Epithelial cell of proximal tubule (primary cell): ENCODE data around the gene WDR90. TPM values are rescaled to one million over a fixed set of nuclear protein-coding genes. Genes with fewer than 3 reads are reported as not detected.

Experiments
- DNase-seq: peaks from one replicate; pipeline ENCODE4 v3.0.0-alpha.2; 2011; ENCODE audit warnings: low read depth
- H3K4me3 ChIP-seq: 2 replicates; pipeline ENCODE4 v1.5.1; 2011; ENCODE audit warnings: low read depth, mild to moderate bottlenecking, low read length
- total RNA-seq: library from RNA; depleted of rRNA; stranded (reverse); fragments of >200 nt; gene quantifications from 2 replicates; pipeline ENCODE4 v1.2.3, GENCODE V29; 2015
- TF ChIP-seq, protein P1 (sequence below): conservative IDR thresholded peaks from 2 replicates; pipeline ENCODE4 v1.5.1; 2012; ENCODE audit warnings: low read depth, mild to moderate bottlenecking, low read length

WDR90 gene
- total RNA-seq, 1 donor from 2014 or later: 45.6 TPM

DNA sequence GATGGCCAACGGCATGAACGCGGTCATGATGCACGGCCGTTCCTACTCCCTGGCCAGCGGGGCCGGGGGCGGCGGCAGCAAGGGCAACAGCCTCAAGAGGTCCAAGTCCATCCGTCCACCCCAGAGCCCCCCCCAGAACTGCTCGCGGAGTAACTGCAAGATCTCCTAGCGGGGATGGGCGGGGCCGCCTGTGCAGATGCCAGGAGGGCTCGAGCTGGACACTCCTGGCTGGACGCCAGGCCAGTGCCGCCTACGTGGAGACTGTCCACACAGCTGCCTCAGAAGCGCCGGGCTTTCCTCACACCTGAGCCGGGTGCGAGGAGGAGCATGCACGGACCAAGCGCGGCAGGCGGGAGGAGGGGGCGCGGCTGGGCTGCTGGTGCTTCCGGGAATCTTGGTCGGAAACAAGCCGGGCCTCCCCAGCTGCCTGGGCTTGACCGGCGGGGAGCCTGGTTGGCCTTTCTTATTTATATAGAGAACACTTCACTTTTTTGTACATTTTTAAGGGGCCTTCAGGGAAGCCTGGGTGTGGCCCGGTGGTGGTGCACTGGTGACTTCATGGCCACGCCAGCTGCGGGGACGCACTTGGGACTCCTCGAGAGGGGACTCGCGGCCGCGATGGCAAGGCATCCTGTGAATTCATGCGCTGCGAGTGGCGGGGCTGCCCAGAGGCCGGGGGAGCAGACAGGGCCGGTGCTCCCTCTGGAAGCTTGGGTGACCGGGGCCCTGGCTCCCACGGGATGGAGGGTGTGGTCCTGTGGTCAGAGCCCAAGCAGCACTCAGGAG is 21.5 kb upstream of the WDR90 start:
- no peak overlapping the region for H3K4me3 ChIP-seq
- TF ChIP-seq, protein P1, sequence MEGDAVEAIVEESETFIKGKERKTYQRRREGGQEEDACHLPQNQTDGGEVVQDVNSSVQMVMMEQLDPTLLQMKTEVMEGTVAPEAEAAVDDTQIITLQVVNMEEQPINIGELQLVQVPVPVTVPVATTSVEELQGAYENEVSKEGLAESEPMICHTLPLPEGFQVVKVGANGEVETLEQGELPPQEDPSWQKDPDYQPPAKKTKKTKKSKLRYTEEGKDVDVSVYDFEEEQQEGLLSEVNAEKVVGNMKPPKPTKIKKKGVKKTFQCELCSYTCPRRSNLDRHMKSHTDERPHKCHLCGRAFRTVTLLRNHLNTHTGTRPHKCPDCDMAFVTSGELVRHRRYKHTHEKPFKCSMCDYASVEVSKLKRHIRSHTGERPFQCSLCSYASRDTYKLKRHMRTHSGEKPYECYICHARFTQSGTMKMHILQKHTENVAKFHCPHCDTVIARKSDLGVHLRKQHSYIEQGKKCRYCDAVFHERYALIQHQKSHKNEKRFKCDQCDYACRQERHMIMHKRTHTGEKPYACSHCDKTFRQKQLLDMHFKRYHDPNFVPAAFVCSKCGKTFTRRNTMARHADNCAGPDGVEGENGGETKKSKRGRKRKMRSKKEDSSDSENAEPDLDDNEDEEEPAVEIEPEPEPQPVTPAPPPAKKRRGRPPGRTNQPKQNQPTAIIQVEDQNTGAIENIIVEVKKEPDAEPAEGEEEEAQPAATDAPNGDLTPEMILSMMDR: no peak
- DNase-seq: no peak

DNA sequence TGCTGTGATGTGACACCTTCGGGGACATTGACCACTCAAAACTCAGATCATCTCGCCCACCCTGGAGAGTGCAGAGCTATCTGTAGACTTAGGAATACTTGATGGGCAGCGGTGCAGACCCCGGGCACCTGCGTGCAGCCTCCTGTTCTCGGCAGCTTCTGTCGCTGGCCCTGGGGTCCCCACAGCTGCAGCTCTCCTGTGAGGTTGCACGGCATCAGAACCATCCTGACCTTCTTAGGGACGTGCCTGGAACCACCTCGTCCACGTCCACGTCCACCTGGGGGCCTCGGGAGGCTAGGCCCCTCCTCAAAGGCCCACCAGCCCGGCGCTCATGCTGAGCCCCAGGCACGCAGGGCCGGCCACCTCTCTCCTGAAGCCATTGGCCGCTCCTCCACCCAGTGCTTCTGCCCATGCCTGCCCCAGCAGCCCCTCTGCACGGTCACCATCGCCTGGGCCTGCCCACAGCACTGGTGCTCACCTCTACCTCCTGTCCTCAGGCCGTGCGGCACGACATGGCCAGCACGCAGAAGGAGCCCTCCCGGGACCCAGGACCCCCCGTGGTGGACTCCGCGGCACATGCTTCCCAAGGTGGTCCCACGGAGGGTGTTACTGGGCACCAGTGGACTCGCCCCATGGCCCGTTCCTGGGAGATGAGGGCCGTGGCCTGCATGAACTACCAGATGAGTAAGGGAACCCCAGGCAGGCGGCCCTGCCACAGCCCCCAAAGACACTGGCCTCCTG is 20.7 kb upstream of the WDR90 start:
- no peak for DNase-seq
- TF ChIP-seq, protein P1: no peak
- no peak overlapping the region for H3K4me3 ChIP-seq

DNA sequence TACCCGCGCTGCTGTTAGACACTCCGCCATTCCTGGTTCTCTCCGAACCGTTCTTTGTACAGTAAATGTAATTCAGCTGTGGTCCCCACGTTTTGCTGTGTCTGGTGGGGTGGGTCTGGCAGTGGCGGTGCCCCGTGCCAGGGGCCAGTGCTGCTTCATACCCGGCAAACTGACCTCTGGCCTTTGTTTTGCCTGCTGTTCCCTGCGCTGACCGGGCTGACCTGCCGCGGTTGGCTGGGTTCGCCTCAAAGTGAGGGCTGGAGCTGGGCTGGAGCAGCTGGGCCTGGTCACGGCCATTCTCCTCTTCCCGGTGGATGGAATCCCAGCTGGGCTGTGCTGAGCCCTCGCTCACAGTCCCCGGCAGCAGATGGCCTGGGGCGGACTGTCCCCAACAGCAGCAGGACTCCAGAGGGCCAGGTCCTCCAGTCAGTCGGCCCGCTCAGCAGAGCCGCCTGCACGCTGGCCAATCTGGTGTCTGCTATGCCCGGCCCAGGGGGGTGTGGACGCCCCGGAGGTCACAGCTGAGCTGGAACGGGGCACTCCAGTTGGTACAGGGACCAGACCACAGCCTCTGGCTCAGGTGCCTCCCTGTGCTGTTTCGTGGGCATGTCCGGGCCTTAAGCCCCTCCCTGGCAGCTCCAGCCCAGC is 19.9 kb upstream of the WDR90 start:
- TF ChIP-seq, protein P1: no peak
- DNase-seq: no peak
- H3K4me3 ChIP-seq: no peak overlapping the region

DNA sequence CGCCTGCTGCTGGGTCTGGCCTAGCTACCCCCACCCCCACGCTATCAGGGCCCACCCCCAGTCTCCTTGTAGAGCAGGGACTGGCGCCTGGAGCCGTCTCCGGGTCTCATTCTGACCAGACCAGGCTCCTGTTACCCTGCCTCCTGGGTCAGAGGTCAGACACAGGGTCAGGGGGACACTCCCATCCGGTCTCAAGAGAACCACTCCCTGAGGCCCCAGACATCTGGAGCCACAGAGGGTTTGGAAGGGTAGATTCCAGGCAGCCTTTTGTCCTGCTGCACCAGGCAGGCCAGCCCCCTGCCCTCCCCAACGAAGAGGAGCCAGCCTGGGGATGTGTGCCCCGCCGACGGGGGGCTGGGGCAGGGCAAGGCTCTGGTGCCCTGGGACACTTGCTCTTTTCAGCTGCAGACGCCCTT is 19.3 kb upstream of the WDR90 start:
- DNase-seq: no peak
- TF ChIP-seq, protein P1: no peak
- no peak overlapping the region for H3K4me3 ChIP-seq

DNA sequence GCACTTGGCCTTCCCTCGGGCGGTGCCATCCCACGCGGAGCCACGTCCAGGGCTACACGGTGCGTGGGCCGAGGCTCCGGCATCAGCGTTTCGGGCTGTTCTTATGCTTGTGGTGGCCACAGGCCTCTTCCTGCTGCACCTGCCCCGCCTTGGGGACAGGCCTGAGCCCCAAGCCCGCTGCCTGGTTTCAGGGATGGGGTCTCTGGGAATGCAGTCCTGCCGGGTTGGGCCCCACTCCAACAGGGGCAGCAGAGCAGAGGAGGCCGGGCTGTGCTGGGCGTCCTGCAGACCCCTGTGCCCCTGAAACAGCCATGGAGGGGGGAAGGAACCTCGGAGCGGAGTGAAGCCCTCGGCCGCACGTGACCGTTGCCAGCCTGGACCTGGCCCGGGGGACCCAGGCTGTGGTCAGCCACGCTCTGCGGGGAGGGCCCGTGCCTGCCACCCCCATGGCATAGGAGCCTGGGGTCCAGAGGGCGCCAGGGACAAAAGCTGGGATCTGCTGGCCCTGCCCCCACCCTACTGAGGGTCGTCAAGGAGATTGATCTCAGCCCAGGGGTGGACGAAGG is 18.8 kb upstream of the WDR90 start:
- no peak for DNase-seq
- TF ChIP-seq, protein P1: no peak
- no peak overlapping the region for H3K4me3 ChIP-seq

DNA sequence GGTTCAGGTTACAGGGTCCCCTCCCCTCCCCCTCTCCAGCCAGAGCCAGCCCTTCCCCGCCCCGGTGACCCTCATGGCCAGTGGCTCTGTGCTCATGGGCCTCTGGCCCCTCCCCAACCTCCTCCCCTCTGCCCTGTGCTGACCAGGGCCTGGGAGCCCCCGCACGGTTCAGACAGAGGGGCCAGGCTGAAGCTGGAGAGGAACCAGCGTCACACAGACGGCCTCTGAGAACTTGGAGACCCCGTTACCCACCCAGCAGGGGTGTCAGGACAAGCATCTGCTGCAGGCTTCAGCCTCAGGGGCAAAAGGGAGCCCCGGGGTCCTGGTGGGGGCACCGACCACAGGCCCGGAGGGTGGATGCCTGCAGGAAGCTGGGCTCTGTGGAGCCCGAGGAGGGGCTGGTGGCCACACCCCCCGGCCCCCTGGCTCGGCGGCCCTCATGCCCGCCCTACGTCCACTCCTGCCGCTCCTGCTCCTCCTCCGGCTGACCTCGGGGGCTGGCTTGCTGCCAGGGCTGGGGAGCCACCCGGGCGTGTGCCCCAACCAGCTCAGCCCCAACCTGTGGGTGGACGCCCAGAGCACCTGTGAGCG is 18.3 kb upstream of the WDR90 start, which contains the start of gene WFIKKN1:
Gene WFIKKN1 (plus strand): TSS at position 171 of the 591 bp plus-strand sequence. CDS start 269 bp downstream, at position 440.
- no peak within 1 kb of the TSS for H3K4me3 ChIP-seq
- DNase-seq: no peak
- TF ChIP-seq, protein P1: no peak
